BLaER1 treated with 17β-estradiol and CSF1 and Interleukin-3, amounts not matched to agents 10 nM and 100 nM (cell line): ENCODE measurements around the gene GPR157.

Experiments used
- H3K27ac ChIP-seq, 11 experiments: shearing (Covaris generic); formaldehyde crosslinking; 2 replicates each; pipeline ENCODE4 v1.8.1; 2022
- H3K27me3 ChIP-seq, 11 experiments: shearing (Covaris generic); formaldehyde crosslinking; 2 replicates each; pipeline ENCODE4 v1.8.1; 2022
- H3K36me3 ChIP-seq, 11 experiments: shearing (Covaris generic); formaldehyde crosslinking; 2 replicates each; pipeline ENCODE4 v1.8.1; 2022
- H3K4me1 ChIP-seq, 10 experiments: shearing (Covaris generic); formaldehyde crosslinking; 2 replicates each; pipeline ENCODE4 v1.8.1; 2022
- H3K4me2 ChIP-seq, 11 experiments: shearing (Covaris generic); formaldehyde crosslinking; 2 replicates each; pipeline ENCODE4 v1.8.1; 2022
- H3K4me3 ChIP-seq, 10 experiments: shearing (Covaris generic); formaldehyde crosslinking; 2 replicates each; pipeline ENCODE4 v1.8.1; 2022
- H3K9ac ChIP-seq, 11 experiments: shearing (Covaris generic); formaldehyde crosslinking; 2 replicates each; pipeline ENCODE4 v1.8.1; 2022
- H3K9me3 ChIP-seq, 11 experiments: shearing (Covaris generic); formaldehyde crosslinking; replicated peaks in 1 of 11; 2 replicates each; pipeline ENCODE4 v1.8.1; 2022
- H4K20me1 ChIP-seq, 11 experiments: shearing (Covaris generic); formaldehyde crosslinking; 2 replicates each; pipeline ENCODE4 v1.8.1; 2022
- Cebpa-rat ChIP-seq, 11 experiments: shearing (Covaris generic); IDR thresholded peaks; 2 replicates each; pipeline ENCODE4 v1.8.1; 2022

The GPR157 gene

GRCh38 chr1:9086045-9086444, 42.9 kb downstream of the GPR157 start:
- H3K4me3 ChIP-seq, result peak overlapping the region in 1 of 10 experiments; percentile 39; a peak in 1 of 20 replicates
- H3K27me3 ChIP-seq, result no peaks in the 10 kb centered on the region
- TF ChIP-seq Cebpa-rat (IDR thresholded peaks at IDR 0.05), result no peak
- H3K9me3 ChIP-seq, result peaks cover 0 to 37% (median 15%) of the 10 kb centered on the region in 11 experiments; a peak in 16 of 22 replicates
- H3K36me3 ChIP-seq, result no peaks in the 10 kb centered on the region
- H3K4me1 ChIP-seq, result peaks cover 53 to 71% (median 68%) of the 10 kb centered on the region in 10 experiments
- peak overlapping the region in 9 of 11 experiments; percentile 59 to 81 (median 76); a peak in 17 of 22 replicates for H3K9ac ChIP-seq
- peak overlapping the region in 9 of 11 experiments; percentile 80 to 97 (median 90); a peak in 18 of 22 replicates for H3K27ac ChIP-seq
- H3K4me2 ChIP-seq, result peak overlapping the region; percentile 79 to 93 (median 86)
- H4K20me1 ChIP-seq, result no peaks in the 10 kb centered on the region

- TF ChIP-seq Cebpa-rat (IDR thresholded peaks at IDR 0.05), result no peak
- Histone ChIP-seq H3K9me3 (peaks cover 0 to 31% (median 15%) of the 10 kb centered on the region in 11 experiments; a peak in 16 of 22 replicates), H3K27ac (peak overlapping the region in 10 of 11 experiments; percentile 68 to 97 (median 90); a peak in 20 of 22 replicates), H3K27me3 (no peaks in the 10 kb centered on the region), H3K4me1 (peaks cover 59 to 77% (median 74%) of the 10 kb centered on the region in 10 experiments), H3K36me3 (no peaks in the 10 kb centered on the region), H4K20me1 (no peaks in the 10 kb centered on the region), H3K9ac (peak overlapping the region; percentile 6 to 81 (median 75); a peak in 19 of 22 replicates), H3K4me2 (peak overlapping the region; percentile 79 to 93 (median 86)), H3K4me3 (peak overlapping the region in 5 of 10 experiments; percentile 37 to 46 (median 39); a peak in 6 of 20 replicates)
These were observed 43.5 kb downstream of the GPR157 start for GRCh38 chr1:9085306-9085940.

GRCh38 chr1:9084906-9085305, 44.0 kb downstream of the GPR157 start:
- Histone ChIP-seq H3K27ac (peak overlapping the region in 10 of 11 experiments; percentile 68 to 97 (median 90); a peak in 20 of 22 replicates), H3K4me3 (peak overlapping the region in 8 of 10 experiments; percentile 21 to 46 (median 38); a peak in 13 of 20 replicates), H3K36me3 (no peaks in the 10 kb centered on the region), H3K4me2 (peak overlapping the region; percentile 79 to 93 (median 86)), H3K27me3 (no peaks in the 10 kb centered on the region), H3K9me3 (peaks cover 0 to 26% (median 12%) of the 10 kb centered on the region in 11 experiments; a peak in 16 of 22 replicates), H4K20me1 (no peaks in the 10 kb centered on the region), H3K9ac (peak overlapping the region; percentile 6 to 81 (median 75); a peak in 19 of 22 replicates), H3K4me1 (peaks cover 62 to 82% (median 80%) of the 10 kb centered on the region in 10 experiments)
- TF ChIP-seq Cebpa-rat (IDR thresholded peaks at IDR 0.05), result no peak

- Histone ChIP-seq H3K4me1 (peaks cover 91 to 100% (median 100%) of the 10 kb centered on the region in 10 experiments), H3K9me3 (peaks cover 0 to 9% (median 0%) of the 10 kb centered on the region in 11 experiments; a peak in 7 of 22 replicates), H3K4me3 (no peak overlapping the region), H3K27me3 (no peaks in the 10 kb centered on the region), H3K9ac (peak overlapping the region in 4 of 11 experiments; percentile 74 to 81 (median 77); a peak in 4 of 22 replicates), H3K4me2 (peak overlapping the region; percentile 79 to 93 (median 86); a peak in 19 of 22 replicates), H4K20me1 (no peaks in the 10 kb centered on the region), H3K27ac (peak overlapping the region in 8 of 11 experiments; percentile 81 to 97 (median 90); a peak in 14 of 22 replicates), H3K36me3 (no peaks in the 10 kb centered on the region)
- TF ChIP-seq Cebpa-rat (IDR thresholded peaks at IDR 0.05), result no peak
These were observed 47.4 kb downstream of the GPR157 start for GRCh38 chr1:9081473-9081872.

GRCh38 chr1:9080705-9081291, 48.1 kb downstream of the GPR157 start:
- Histone ChIP-seq H3K27me3 (no peaks in the 10 kb centered on the region), H3K4me2 (peak overlapping the region; percentile 15 to 93 (median 81); a peak in 20 of 22 replicates), H3K4me1 (peaks cover 92 to 100% (median 100%) of the 10 kb centered on the region in 10 experiments), H3K9ac (peak overlapping the region in 2 of 11 experiments; percentile 11 to 16; a peak in 3 of 22 replicates), H3K9me3 (peaks cover 0 to 8% (median 0%) of the 10 kb centered on the region in 11 experiments; a peak in 3 of 22 replicates), H3K27ac (peak overlapping the region in 8 of 11 experiments; percentile 27 to 97 (median 74); a peak in 14 of 22 replicates), H3K4me3 (no peak overlapping the region), H4K20me1 (no peaks in the 10 kb centered on the region), H3K36me3 (no peaks in the 10 kb centered on the region)
- TF ChIP-seq Cebpa-rat (IDR thresholded peaks at IDR 0.05), result no peak

GRCh38 chr1:9079988-9080704, 48.8 kb downstream of the GPR157 start:
- peak overlapping the region in 10 of 11 experiments; percentile 17 to 93 (median 84); a peak in 19 of 22 replicates for H3K4me2 ChIP-seq
- no peak for TF ChIP-seq Cebpa-rat (IDR thresholded peaks at IDR 0.05)

GRCh38 chr1:9078752-9079500, 50.0 kb downstream of the GPR157 start:
- H3K4me3 ChIP-seq, result no peak overlapping the region
- H3K4me1 ChIP-seq, result peaks cover 92 to 100% (median 100%) of the 10 kb centered on the region in 10 experiments
- 0 out of 22 replicates have a peak overlapping the region, but pooled peaks of 2 of the 11 experiments have one; percentile 7 to 15 for H3K9ac ChIP-seq
- peak overlapping the region; percentile 71 to 93 (median 85) for H3K4me2 ChIP-seq
- H4K20me1 ChIP-seq, result no peaks in the 10 kb centered on the region
- no peaks in the 10 kb centered on the region for H3K27me3 ChIP-seq
- no peak for TF ChIP-seq Cebpa-rat (IDR thresholded peaks at IDR 0.05)
- no peaks in the 10 kb centered on the region for H3K36me3 ChIP-seq
- peaks cover 0 to 8% (median 0%) of the 10 kb centered on the region in 11 experiments; a peak in 3 of 22 replicates for H3K9me3 ChIP-seq
- H3K27ac ChIP-seq, result peak overlapping the region in 9 of 11 experiments; percentile 39 to 92 (median 60); a peak in 18 of 22 replicates

More at GRCh38 chr1:9079988-9080704, 48.8 kb downstream of the GPR157 start:
- Histone ChIP-seq H3K9me3 (peaks cover 0 to 8% (median 0%) of the 10 kb centered on the region in 11 experiments; a peak in 3 of 22 replicates), H3K4me1 (peaks cover 92 to 100% (median 100%) of the 10 kb centered on the region in 10 experiments), H3K27me3 (no peaks in the 10 kb centered on the region), H3K36me3 (no peaks in the 10 kb centered on the region), H4K20me1 (no peaks in the 10 kb centered on the region), H3K4me3 (no peak overlapping the region), H3K27ac (peak overlapping the region in 7 of 11 experiments; percentile 30 to 97 (median 90); a peak in 11 of 22 replicates), H3K9ac (no peak overlapping the region)
